Umbilical cord (tissue), 2 donors: ENCODE measurements around the gene EP400. TPM values are rescaled to one million over a fixed set of nuclear protein-coding genes. Genes with fewer than 3 reads are reported as not detected.

Source experiments
- DNase-seq: peaks from one replicate; pipeline ENCODE4 v3.0.0-alpha.2; 2015; ENCODE audit warnings: low spot score
- total RNA-seq: library from RNA; depleted of rRNA; stranded (reverse); fragments of >200 nt; gene quantifications from one replicate; pipeline ENCODE4 v1.2.3, GENCODE V29; 2014; ENCODE audit warnings: low replicate concordance; ENCODE audit not compliant: insufficient read depth

EP400 gene
- total RNA-seq, 1 donor from 2014 or later: 15.4 TPM

GRCh38 chr12:132020292-132020691 lies 70.5 kb downstream of the EP400 start:
- DNase-seq: no peak

- DNase-seq: no peak
These were observed 71.5 kb downstream of the EP400 start for GRCh38 chr12:132021031-132021871.

GRCh38 chr12:132021965-132022364 lies 72.2 kb downstream of the EP400 start:
- DNase-seq: no peak

GRCh38 chr12:132023658-132024057 lies 73.9 kb downstream of the EP400 start:
- no peak for DNase-seq

DNA sequence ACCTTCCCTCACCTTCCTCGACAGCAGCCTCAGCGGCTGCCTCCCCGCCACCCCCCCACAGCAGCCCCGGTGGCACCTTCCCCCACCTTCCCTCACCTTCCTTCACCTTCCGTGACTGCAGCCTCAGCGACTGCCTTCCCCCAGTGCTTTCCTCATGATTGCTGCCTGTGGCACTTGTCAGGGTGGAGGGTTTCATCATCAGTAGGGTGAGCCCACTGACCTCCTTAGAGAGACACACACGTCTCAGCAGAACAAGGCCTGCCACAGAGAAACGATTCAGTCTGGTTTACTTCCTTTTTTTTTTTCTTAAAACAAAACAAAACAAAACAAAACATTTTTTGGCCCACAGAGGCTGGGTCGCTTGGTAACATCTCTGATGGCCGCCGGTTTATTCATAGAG lies 75.0 kb downstream of the EP400 start:
- DNase-seq: no peak

DNA sequence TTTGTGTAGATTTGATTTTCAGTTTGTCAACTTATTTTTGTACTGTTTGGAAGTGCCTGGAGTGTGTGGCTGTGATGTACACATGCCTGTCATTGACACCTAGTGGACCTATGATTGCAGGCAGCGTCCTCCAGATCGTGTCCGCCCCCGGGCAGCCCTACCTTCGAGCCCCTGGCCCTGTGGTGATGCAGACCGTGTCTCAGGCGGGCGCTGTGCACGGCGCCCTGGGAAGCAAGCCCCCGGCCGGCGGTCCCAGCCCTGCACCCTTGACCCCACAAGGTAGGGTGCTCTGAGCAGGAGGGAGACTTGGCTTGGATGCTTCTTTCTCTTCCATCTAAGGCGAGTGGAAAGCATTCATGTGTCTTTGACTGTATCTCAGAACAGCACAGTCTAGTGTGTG lies 75.8 kb downstream of the EP400 start:
- DNase-seq: no peak

DNA sequence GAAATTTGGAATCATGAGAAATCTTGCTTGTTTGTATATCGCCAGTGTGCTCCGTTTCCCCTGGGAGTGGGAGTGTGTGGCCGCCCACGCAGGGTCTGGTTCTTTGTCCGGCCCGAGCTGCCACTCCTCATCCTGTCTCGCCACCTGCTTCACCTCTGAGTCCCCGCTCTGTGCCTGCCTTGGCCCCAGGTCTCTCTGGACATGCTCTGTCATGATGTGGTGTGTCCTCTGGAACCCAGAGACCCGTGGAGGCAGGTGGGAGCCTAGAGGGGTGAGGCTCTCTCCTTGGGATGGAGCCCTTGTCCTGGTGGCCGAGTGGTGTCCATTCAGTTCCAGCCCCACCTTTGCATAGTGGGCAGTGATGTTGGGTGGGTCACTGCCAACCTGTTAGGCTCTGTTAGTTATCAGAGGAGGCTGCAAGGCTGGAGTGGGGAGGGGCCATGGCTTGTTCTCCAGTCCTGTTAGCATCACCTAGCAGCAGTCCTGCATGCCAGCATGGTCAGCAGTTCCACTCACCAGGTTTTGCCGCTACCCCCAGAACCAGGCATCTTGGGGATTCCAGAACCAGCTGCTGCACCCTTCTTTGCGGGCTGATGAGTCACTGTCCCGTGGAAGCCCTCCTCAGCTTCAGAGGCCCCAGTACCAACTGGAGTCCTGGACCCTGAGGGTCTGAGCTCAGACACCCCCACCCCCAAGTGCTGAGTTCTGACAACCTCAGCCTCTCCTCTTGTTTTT lies 76.5 kb downstream of the EP400 start:
- DNase-seq: no peak

DNA sequence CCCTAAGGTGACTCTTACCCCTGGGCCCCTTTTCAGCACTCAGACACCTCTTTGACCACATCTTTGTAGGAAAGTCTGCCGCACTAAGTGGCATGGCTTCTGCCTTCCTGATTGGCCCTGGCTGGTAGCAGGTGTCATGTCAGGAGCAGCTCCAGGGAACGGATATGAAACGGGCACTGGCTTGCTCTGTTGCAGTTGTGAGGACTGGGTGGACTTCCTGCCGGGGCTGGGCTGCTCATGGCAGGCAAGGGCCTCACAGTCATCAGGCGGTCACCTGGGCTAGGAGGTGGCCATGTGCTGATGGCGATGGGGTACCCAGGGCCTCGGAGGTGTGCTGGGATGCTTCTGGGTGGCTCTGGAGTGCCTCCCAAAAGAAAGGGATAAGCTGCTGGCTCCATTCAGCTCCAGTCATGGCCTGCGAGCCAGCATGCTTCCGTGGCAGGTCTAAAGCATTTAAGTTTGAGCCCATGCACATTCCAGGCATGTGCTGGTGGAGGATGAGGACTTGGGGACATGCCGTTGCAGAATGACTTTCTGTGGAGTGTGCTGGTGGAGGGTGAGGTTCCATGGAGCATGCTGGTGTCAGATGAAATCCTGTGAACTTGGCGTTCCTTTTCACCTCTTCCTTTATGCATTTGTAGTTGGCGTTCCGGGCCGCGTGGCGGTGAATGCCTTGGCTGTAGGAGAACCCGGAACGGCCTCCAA lies 77.2 kb downstream of the EP400 start:
- no peak for DNase-seq

DNA sequence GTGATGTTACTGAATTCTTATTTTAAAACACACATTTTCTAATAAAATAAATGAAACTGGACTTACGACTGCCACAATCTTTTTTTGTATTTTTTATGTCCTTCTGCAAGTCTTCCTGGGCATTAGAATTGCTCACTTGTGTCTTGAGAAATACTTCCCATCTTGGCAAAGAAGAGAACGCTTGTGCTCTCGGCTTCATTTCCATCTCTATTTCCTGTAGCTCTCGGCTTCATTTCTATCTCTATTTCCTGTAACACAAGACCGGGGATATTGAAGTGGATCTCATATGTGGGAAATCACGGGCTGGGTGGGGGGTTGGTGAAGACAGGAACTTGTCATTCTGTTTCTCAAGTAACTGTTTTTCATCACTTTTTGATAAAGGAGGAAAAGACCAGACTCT lies 77.9 kb downstream of the EP400 start:
- no peak for DNase-seq

DNA sequence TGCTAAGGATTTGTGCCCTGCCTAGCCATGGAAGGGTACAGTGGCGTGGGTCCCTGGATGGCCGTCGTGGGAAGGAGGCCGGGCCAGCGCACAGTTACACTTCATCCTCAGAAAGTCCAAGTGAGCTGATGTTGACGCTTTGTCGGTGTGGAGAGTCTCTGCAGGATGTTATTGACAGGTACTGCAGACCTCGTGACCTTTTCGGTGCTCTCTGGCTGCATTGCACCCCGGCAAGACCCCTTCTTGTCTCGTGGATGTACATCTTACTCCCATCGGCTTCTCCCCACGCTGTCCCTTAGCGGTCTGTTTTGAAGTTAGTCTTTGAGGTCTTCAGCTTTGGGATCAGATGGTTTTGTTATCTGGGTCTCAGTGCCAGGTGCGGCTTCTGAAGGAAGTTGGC lies 78.4 kb downstream of the EP400 start:
- no peak for DNase-seq

GRCh38 chr12:132029503-132030300 lies 80.0 kb downstream of the EP400 start:
- no peak for DNase-seq

DNA sequence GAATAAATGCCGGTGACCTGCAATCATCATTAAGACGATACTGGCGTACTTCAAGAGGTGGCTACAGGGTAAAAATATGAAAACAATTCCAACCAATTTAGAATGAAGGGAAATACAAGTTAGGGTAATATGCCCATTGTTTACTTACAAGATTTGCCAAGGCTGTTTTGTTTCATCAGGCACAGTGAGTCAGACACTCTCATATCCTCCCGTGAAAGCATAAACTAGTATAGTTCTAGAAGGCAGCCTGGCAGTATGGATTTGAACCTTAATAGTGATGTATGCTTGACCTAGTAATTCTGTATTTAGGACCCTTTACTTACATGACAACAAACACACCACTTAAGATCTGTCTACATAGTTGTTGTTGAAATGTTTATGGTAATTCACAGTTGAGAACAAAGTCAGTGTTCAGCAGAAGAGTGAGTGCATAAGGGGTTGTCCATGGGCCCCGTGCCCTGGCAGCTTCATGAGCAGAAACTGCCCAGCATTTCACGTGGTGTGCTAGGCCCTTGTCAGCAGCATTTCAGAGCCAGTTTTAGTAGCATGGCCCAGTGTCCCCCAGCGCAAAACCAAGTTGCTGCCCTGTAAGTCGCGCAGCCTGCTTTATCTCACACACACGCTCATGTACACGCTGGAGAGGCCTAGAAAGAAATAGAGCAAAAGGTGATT lies 80.8 kb downstream of the EP400 start:
- no peak for DNase-seq

- peak; percentile 11 for DNase-seq
These were observed 83.9 kb downstream of the EP400 start for GRCh38 chr12:132033627-132034026.

DNA sequence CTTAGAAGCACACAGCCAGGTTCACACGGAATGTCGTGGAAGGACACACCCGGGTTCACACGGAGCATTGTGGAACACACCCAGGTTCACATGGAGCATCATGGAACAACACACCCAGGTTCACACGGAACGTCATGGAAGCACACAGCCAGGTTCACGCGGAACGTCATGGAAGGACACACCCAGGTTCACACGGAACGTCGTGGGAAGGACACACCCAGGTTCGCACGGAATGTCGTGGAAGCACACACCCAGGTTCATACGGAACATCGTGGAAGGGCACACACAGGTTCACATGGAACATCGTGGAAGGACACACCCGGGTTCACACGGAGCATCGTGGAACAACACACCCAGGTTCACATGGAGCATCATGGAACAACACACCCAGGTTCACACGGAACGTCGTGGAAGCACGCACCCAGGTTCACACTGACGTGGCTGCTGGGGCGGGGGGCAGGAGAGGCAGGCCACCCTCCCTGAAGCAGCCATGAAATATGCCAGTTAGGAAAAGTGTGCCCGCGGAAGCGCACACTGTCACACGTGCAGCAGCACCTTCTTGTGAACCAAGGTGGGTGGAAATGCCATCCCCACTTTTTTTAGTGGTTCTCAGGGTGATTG lies 86.4 kb downstream of the EP400 start:
- no peak for DNase-seq

GRCh38 chr12:132040906-132041606 lies 91.3 kb downstream of the EP400 start:
- no peak for DNase-seq

DNA sequence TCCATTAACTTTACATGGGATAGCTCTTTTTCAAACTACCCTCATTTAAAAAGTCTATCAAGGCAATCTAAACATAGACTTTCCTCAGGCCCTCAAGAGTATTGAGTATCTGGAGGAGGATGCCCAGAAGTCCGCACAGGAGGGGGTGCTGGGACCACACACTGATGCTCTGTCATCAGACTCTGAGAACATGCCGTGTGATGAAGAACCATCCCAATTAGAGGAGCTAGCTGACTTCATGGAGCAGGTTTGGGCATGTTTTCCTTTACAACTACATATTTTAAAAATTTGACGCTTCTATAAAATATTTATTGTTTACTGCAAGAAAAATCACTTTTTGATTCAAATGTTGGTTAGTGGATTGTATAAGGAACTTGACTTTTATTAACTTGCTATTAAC lies 93.5 kb downstream of the EP400 start:
- DNase-seq: no peak

DNA sequence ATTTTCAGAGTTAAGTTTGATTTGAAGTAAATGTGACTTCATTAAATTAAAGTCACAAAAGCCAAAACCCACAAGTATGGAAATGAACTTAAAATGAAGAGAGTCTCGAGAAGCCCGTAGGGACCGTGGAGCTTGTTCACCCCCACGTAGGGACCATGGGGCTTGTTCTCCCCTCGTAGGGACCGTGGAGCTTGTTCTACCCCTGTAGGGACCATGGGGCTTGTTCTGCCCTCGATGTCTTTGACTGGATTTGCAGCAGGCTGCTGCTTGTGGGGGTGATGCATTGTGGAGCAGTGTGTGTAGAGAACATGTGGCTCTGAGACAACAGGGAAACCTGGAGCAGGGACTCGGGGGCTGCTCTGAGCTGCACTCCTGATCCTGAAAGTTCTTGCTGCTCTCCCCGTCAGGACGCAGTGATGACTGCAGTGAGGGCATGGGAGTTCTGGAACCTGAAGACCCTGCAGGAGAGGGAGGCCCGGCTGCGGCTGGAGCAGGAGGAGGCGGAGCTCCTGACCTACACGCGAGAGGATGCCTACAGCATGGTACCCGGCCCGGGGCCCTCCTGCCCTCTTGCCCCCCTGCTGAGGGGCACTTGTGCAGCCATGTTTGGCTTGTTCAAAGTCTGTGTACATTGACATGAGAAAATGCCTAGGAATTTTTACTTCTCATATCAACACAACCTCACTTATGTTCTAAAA lies 94.2 kb downstream of the EP400 start:
- DNase-seq: no peak

- DNase-seq: no peak
These were observed 95.1 kb downstream of the EP400 start for GRCh38 chr12:132044661-132045412.

GRCh38 chr12:132045751-132046150 lies 96.0 kb downstream of the EP400 start:
- no peak for DNase-seq
